ENCODE results near the gene PRPF40A. TPM values are rescaled to one million over a fixed set of nuclear protein-coding genes. Genes with fewer than 3 reads are reported as not detected.

Gene PRPF40A
- total and polyA plus RNA-seq, 2 of the 8 experiments (the other 6 are each of a cell fraction or from before 2014, with no cell fraction given) = 85.5 to 176 TPM

- H2AFZ ChIP-seq (ENCODE audit: low read length) = no peak overlapping the region
- H4K91ac ChIP-seq (replicated peaks; ENCODE audit: insufficient read length, low read length) = no peak overlapping the region
- no peak overlapping the region for H2BK20ac ChIP-seq (ENCODE audit: low read length)
- peak overlapping the region; percentile 99; the same call in 1 of the 2 replicates for H2BK5ac ChIP-seq (ENCODE audit: low read depth, low read length)
- peak overlapping the region; percentile 93 to 99 (median 98) for H3K9ac ChIP-seq (replicated peaks in 1 of 4; ENCODE audit: extremely low read depth in 1 of 4, low read depth in 3 of 4, low read length in 3 of 4)
- H3K27ac ChIP-seq (ENCODE audit: low read depth, low read length) = peak overlapping the region; percentile 100
- H3K79me2 ChIP-seq (ENCODE audit: control insufficient read depth in 1 of 2, insufficient read depth in 2 of 2, low read length in 2 of 2) = peaks cover 25 to 84% of the 10 kb centered on the region in 2 experiments
- no peak overlapping the region for H3K18ac ChIP-seq (ENCODE audit: extremely low read depth, low read length)
- peaks cover 5% of the 10 kb centered on the region; the same call in 1 of the 2 replicates for H3K23me2 ChIP-seq (ENCODE audit: low read depth, low read length)
- no peak overlapping the region for H3K14ac ChIP-seq (ENCODE audit: insufficient read length)
- H3K56ac ChIP-seq (replicated peaks; ENCODE audit: insufficient read length, low read depth, low read length) = peak overlapping the region; percentile 6
- peak overlapping the region; percentile 87; the same call in 1 of the 2 replicates for H4K8ac ChIP-seq (ENCODE audit: extremely low read depth, insufficient read depth, low read length)
- H2BK120ac ChIP-seq (replicated peaks; ENCODE audit: low read depth, low read length) = no peak overlapping the region
- H3K23ac ChIP-seq (ENCODE audit: insufficient read length) = no peak overlapping the region
- H2BK15ac ChIP-seq (ENCODE audit: low read length) = no peak overlapping the region
- H3K4me2 ChIP-seq (ENCODE audit: insufficient read depth in 1 of 2, low read depth in 2 of 2, low read length in 2 of 2) = peak overlapping the region; percentile 58 to 69
- no peak overlapping the region for H3K4ac ChIP-seq (replicated peaks; ENCODE audit: insufficient read length, low read depth, low read length)
- WGBS, 2 experiments (ENCODE audit: extremely low coverage in 1 of 2, insufficient coverage in 1 of 2, insufficient read length in 1 of 2, insufficient replicate concordance in 2 of 2, low coverage in 1 of 2, low lambda C conversion rate in 2 of 2, missing lambda C conversion rate in 1 of 2) = 5% methylated on average over 23 of the region's 23 CpGs; no CpG with 5 or more reads in 1 of the 2 experiments
- DNase-seq (ENCODE audit: low read depth in 1 of 2, low spot score in 2 of 2) (peak in 1 of 2 experiments; percentile 17), FAIRE-seq (no peak)
- POLR2A ChIA-PET (ENCODE audit: partially characterized antibody) = interaction anchor here (0.9 to 4.2 kb wide), 6 partner anchors 7 to 43 kb away, joined by 3 to 68 read pairs (median 10); no protein-coding TSS in a partner anchor
- CTCF ChIA-PET (ENCODE audit: partially characterized antibody) = interaction anchor here (0.9 kb wide), 1 partner anchor 24 kb away, joined by 3 read pairs; no protein-coding TSS in a partner anchor
- H3K4me1 ChIP-seq (replicated peaks in 1 of 4; ENCODE audit: control insufficient read depth in 3 of 4, insufficient read depth in 4 of 4, low read length in 3 of 4) = peaks cover 0 to 7% (median 2%) of the 10 kb centered on the region in 4 experiments; a peak in 2 of 7 replicates
- peak overlapping the region; percentile 92 to 98 (median 96) for H3K4me3 ChIP-seq (ENCODE audit: extremely low read depth in 1 of 4, insufficient read depth in 2 of 4, low read depth in 3 of 4, low read length in 4 of 4)
- TF ChIP-seq TAF7 (optimal IDR thresholded peaks at IDR 0.05; ENCODE audit: borderline replicate concordance, low read depth, low read length) = peak; percentile 69
- TF ChIP-seq CHD2 (IDR thresholded peaks at IDR 0.05; ENCODE audit: low read length) = no peak
- TF ChIP-seq, protein P1, sequence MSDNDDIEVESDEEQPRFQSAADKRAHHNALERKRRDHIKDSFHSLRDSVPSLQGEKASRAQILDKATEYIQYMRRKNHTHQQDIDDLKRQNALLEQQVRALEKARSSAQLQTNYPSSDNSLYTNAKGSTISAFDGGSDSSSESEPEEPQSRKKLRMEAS (IDR thresholded peaks at IDR 0.05) = 0 out of 2 replicates have a peak, but pooled peaks have one; percentile 25
- TF ChIP-seq E2F6 (IDR thresholded peaks at IDR 0.05) = peak; percentile 62
- peak; percentile 71 for TF ChIP-seq SAP30 (IDR thresholded peaks at IDR 0.05; ENCODE audit: insufficient read depth, insufficient replicate concordance, low read length)
- no peak for TF ChIP-seq EP300 (IDR thresholded peaks at IDR 0.05; ENCODE audit: borderline replicate concordance in 1 of 2, low read depth in 2 of 2, low read length in 2 of 2)
- peak; percentile 6 for TF ChIP-seq YY1 (IDR thresholded peaks at IDR 0.05; ENCODE audit: low read depth, low read length)
- peak overlapping the region; percentile 16 for H4K5ac ChIP-seq (ENCODE audit: insufficient read length, low read depth, low read length)
- no peak overlapping the region for H2BK12ac ChIP-seq (ENCODE audit: low read depth, low read length)
- no peaks in the 10 kb centered on the region for H3K79me1 ChIP-seq (ENCODE audit: low read depth, low read length)
- peaks cover 1 to 10% of the 10 kb centered on the region in 2 experiments for H4K20me1 ChIP-seq (replicated peaks in 1 of 2; ENCODE audit: control insufficient read depth in 1 of 2, insufficient read depth in 2 of 2, low read length in 2 of 2)
- H3K27me3 ChIP-seq (replicated peaks in 1 of 4; ENCODE audit: control insufficient read depth in 3 of 4, extremely low read depth in 1 of 4, insufficient read depth in 3 of 4, low read length in 3 of 4) = no peaks in the 10 kb centered on the region
- peaks cover 2 to 39% (median 4%) of the 10 kb centered on the region in 4 experiments; a peak in 5 of 8 replicates for H3K36me3 ChIP-seq (ENCODE audit: control insufficient read depth in 2 of 4, insufficient read depth in 4 of 4, low read length in 3 of 4)
- no peaks in the 10 kb centered on the region for H3K9me3 ChIP-seq (ENCODE audit: insufficient read depth in 2 of 2, low read depth in 1 of 2, low read length in 1 of 2)
- H2AK5ac ChIP-seq (ENCODE audit: low read depth, low read length) = peak overlapping the region; percentile 33; the same call in 1 of the 2 replicates
These were observed 1.8 kb upstream of the PRPF40A start for GRCh38 chr2:152718909-152719645.

Measured in H1 (cell line).